ENCODE measurements around the gene SIGMAR1. TPM values are rescaled to one million over a fixed set of nuclear protein-coding genes. Genes with fewer than 3 reads are reported as not detected.

Gene SIGMAR1
- total RNA-seq, 1 donor = 97.8 TPM

GRCh38 chr9:34625186-34625486 lies 12.5 kb downstream of the SIGMAR1 start:
- H3K4me3 ChIP-seq (ENCODE audit: low read depth, low read length) = no peak overlapping the region
- TF ChIP-seq CTCF (IDR thresholded peaks at IDR 0.05; ENCODE audit: insufficient read depth, low read length) = no peak
- DNase-seq (ENCODE audit: low read depth) = no peak

- no peak for DNase-seq (ENCODE audit: low read depth)
- H3K4me3 ChIP-seq (ENCODE audit: low read depth, low read length) = no peak overlapping the region
- TF ChIP-seq CTCF (IDR thresholded peaks at IDR 0.05; ENCODE audit: insufficient read depth, low read length) = no peak
Measured at GRCh38 chr9:34624475-34625185, 13.0 kb downstream of the SIGMAR1 start.

- H3K4me3 ChIP-seq (ENCODE audit: low read depth, low read length) = no peak overlapping the region
- TF ChIP-seq CTCF (IDR thresholded peaks at IDR 0.05; ENCODE audit: insufficient read depth, low read length) = no peak
- DNase-seq (ENCODE audit: low read depth) = no peak
Measured at GRCh38 chr9:34623374-34624235, 14.0 kb downstream of the SIGMAR1 start.

GRCh38 chr9:34620061-34620994 lies 17.3 kb downstream of the SIGMAR1 start, which contains the start of gene DCTN3:
TSS of gene DCTN3 (minus strand) at chr9:34620495. CDS start at chr9:34620464, 31 bp downstream.
- H3K4me3 ChIP-seq (ENCODE audit: low read depth, low read length) = peak within 1 kb of the TSS; percentile 96
- DNase-seq (ENCODE audit: low read depth) = peak; percentile 96
- no peak for TF ChIP-seq CTCF (IDR thresholded peaks at IDR 0.05; ENCODE audit: insufficient read depth, low read length)

GRCh38 chr9:34615132-34615531 lies 22.5 kb downstream of the SIGMAR1 start:
- no peak for DNase-seq (ENCODE audit: low read depth)
- no peak for TF ChIP-seq CTCF (IDR thresholded peaks at IDR 0.05; ENCODE audit: insufficient read depth, low read length)

GRCh38 chr9:34612788-34613390 lies 24.7 kb downstream of the SIGMAR1 start:
- H3K4me3 ChIP-seq (ENCODE audit: low read depth, low read length) = peak overlapping the region; percentile 67
- peak; percentile 76 for DNase-seq (ENCODE audit: low read depth)
- peak; percentile 91 for TF ChIP-seq CTCF (IDR thresholded peaks at IDR 0.05; ENCODE audit: insufficient read depth, low read length)

More at GRCh38 chr9:34615132-34615531, 22.5 kb downstream of the SIGMAR1 start:
- no peak overlapping the region for H3K4me3 ChIP-seq (ENCODE audit: low read depth, low read length)

All from fibroblast of the aortic adventitia (primary cell).